Gastroesophageal sphincter (tissue), 3 donors: ENCODE data around the gene HBQ1.
"Not testable (repeated sequence)": the region's sequence is repeated elsewhere in the genome, so short reads cannot be mapped to it uniquely, and the experiment has no call there.

Source experiments
- EP300 ChIP-seq: sonication (generic); formaldehyde crosslinking; IDR thresholded peaks from one replicate; pipeline ENCODE4 v1.6.1; 2017; ENCODE audit warnings: antibody characterized with exemption, mild to moderate bottlenecking
- POLR2AphosphoS5 ChIP-seq: sonication (generic); formaldehyde crosslinking; IDR thresholded peaks from one replicate; pipeline ENCODE4 v1.6.1; 2017; ENCODE audit warnings: antibody characterized with exemption
- TF ChIP-seq, protein P1 (sequence below), 4 experiments: fragments of 200-600 bp in 2 of 4; fragments of 450-650 bp in 2 of 4; sonication (generic) in 1 of 4; IDR thresholded peaks; one replicate each; pipeline ENCODE4 v1.5.1; 2017 to 2019; ENCODE audit warnings: antibody characterized with exemption in 4 of 4, mild to moderate bottlenecking in 2 of 4, moderate library complexity in 2 of 4

DNA sequence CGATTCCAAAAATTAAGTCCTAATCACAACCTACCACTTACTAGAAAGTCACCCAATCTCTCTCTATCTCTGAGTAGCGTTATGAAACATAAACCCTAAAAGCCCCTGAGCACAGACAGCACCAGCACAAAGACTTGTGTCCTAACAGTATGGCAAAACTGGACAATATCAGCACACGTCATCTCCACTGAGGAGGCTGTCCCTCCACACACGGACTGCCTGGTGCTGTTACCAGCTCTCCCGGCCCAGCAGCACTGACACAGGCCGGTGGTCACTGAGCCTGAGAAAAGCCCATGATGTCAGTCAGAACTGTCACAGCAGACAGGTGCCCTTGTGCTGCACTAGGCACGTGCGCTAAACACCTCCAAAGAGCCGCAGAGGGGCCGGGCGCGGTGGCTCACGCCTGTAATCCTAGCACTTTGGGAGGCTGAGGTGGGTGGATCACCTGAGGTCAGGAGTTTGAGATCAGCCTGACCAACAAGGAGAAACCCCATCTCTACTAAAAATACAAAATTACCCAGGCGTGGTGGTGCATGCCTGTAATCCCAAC is 31.4 kb downstream of the HBQ1 start:
- not testable (repeated sequence) for TF ChIP-seq POLR2AphosphoS5, EP300
- TF ChIP-seq, protein P1, sequence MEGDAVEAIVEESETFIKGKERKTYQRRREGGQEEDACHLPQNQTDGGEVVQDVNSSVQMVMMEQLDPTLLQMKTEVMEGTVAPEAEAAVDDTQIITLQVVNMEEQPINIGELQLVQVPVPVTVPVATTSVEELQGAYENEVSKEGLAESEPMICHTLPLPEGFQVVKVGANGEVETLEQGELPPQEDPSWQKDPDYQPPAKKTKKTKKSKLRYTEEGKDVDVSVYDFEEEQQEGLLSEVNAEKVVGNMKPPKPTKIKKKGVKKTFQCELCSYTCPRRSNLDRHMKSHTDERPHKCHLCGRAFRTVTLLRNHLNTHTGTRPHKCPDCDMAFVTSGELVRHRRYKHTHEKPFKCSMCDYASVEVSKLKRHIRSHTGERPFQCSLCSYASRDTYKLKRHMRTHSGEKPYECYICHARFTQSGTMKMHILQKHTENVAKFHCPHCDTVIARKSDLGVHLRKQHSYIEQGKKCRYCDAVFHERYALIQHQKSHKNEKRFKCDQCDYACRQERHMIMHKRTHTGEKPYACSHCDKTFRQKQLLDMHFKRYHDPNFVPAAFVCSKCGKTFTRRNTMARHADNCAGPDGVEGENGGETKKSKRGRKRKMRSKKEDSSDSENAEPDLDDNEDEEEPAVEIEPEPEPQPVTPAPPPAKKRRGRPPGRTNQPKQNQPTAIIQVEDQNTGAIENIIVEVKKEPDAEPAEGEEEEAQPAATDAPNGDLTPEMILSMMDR (IDR thresholded peaks at IDR 0.05) = not testable (repeated sequence)
